Measurements from ENCODE around the gene KIF18B. TPM values are rescaled to one million over a fixed set of nuclear protein-coding genes. Genes with fewer than 3 reads are reported as not detected.

KIF18B gene
- total and polyA plus RNA-seq, 2 donors = 2.4 to 3.5 TPM

DNA sequence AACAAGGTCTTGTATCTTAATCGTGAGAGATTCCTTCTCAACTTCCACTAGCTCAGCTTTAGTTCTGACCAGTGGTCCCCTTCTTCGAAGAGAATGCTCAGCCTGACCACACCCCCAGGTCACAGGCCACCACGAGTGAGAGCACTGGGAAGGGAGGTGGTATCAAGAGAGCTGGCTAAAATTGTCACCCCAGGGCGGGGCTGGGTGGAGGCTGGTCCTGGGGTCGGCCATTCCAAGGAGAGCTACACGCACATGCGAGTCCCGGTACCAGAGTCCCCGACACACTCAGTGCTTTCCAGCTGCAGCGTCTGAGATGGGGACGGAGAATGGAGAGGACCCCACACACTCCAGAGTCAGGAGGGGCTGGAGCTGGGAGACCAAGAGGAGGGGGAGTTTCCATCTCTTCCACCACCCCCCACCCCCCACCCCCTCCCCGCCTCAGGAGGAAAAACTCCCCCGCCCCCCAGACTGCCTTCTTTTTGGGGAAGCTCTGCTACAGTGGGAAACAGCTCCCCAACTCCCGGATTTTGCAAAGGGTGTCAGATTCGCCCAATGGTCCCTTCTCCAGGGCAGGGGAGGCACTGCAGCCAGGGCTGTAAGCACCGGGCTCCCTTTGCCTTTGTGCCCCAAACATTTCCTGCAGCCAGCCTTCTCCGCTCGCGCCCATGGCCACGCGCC is 18.9 kb upstream of the KIF18B start:
- Histone ChIP-seq H3K27ac (ENCODE audit: low read depth in 1 of 2, low read length in 1 of 2) (no peak overlapping the region), H3K4me1 (ENCODE audit: control insufficient read depth in 2 of 2, insufficient read depth in 2 of 2, low read length in 2 of 2) (peaks cover 17 to 27% of the 10 kb centered on the region in 2 donors), H3K4me3 (ENCODE audit: low read length in 2 of 2) (peak overlapping the region in 1 of 2 donors; percentile 7), H3K27me3 (ENCODE audit: control insufficient read depth in 2 of 2, insufficient read depth in 1 of 2, low read length in 1 of 2) (peaks cover 71 to 90% of the 10 kb centered on the region in 2 donors), H3K9me3 (ENCODE audit: control insufficient read depth in 2 of 2, insufficient read depth in 1 of 2, low read length in 1 of 2) (peaks cover 0 to 15% of the 10 kb centered on the region in 2 donors), H3K36me3 (ENCODE audit: control insufficient read depth in 2 of 2, insufficient read depth in 2 of 2, low read length in 1 of 2) (no peaks in the 10 kb centered on the region)
- DNase-seq (ENCODE audit: low read depth in 6 of 9, low spot score in 9 of 9) = no peak
- 17% methylated on average over 21 of the region's 21 CpGs for WGBS

DNA sequence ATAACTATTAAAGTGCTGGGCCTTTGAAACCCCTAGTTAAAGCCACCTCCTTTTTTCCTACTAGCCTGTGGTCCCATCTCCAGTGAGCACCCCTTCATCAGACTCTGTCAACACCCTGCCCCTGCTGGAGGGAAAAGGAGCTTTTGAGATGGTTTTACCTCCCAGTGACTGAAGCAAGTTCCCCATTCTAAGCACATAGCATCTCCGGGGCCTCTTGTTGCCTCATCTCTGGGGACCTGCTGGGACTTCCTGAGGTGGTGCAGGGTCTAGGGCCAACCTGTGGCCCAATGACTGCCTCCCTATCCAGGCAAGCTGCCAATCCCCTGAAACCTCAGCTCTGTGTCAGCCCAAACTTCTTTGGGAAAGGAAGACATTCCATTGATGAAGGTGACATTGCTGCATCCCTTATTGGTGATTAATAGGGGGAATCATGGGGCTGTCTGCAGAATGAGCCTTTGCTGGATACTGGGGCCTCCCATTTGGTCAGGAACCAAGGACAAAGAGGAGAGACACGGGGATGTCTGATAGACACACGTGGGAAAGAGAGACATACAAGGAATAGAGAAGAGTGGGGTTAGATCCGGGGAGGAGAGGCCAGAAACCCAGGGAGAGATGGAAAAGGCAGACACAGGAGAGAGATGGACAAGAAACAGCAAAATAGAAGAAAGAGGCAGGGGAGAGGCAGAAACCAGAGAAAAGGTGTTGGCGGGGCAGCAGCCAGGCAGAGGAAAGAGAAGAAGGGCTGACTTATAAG is 18.1 kb upstream of the KIF18B start:
- WGBS = 53% methylated on average over 5 of the region's 5 CpGs
- H3K27me3 ChIP-seq (ENCODE audit: control insufficient read depth in 2 of 2, insufficient read depth in 1 of 2, low read length in 1 of 2) = peaks cover 64 to 88% of the 10 kb centered on the region in 2 donors
- peaks cover 17 to 27% of the 10 kb centered on the region in 2 donors for H3K4me1 ChIP-seq (ENCODE audit: control insufficient read depth in 2 of 2, insufficient read depth in 2 of 2, low read length in 2 of 2)
- H3K27ac ChIP-seq (ENCODE audit: low read depth in 1 of 2, low read length in 1 of 2) = no peak overlapping the region
- H3K4me3 ChIP-seq (ENCODE audit: low read length in 2 of 2) = no peak overlapping the region
- H3K9me3 ChIP-seq (ENCODE audit: control insufficient read depth in 2 of 2, insufficient read depth in 1 of 2, low read length in 1 of 2) = peaks cover 0 to 15% of the 10 kb centered on the region in 2 donors
- H3K36me3 ChIP-seq (ENCODE audit: control insufficient read depth in 2 of 2, insufficient read depth in 2 of 2, low read length in 1 of 2) = no peaks in the 10 kb centered on the region
- DNase-seq (ENCODE audit: low read depth in 6 of 9, low spot score in 9 of 9) = no peak

GRCh38 chr17:44961921-44962350 is 14.4 kb upstream of the KIF18B start:
- H3K27me3 ChIP-seq (ENCODE audit: control insufficient read depth in 2 of 2, insufficient read depth in 1 of 2, low read length in 1 of 2) = peaks cover 46 to 92% of the 10 kb centered on the region in 2 donors
- H3K4me3 ChIP-seq (ENCODE audit: low read length in 2 of 2) = no peak overlapping the region
- peaks cover 0 to 6% of the 10 kb centered on the region in 2 donors for H3K4me1 ChIP-seq (ENCODE audit: control insufficient read depth in 2 of 2, insufficient read depth in 2 of 2, low read length in 2 of 2)
- H3K9me3 ChIP-seq (ENCODE audit: control insufficient read depth in 2 of 2, insufficient read depth in 1 of 2, low read length in 1 of 2) = peaks cover 0 to 6% of the 10 kb centered on the region in 2 donors
- no peaks in the 10 kb centered on the region for H3K36me3 ChIP-seq (ENCODE audit: control insufficient read depth in 2 of 2, insufficient read depth in 2 of 2, low read length in 1 of 2)
- no peak for DNase-seq (ENCODE audit: low read depth in 6 of 9, low spot score in 9 of 9)
- WGBS = 74% methylated on average over 7 of the region's 7 CpGs
- no peak overlapping the region for H3K27ac ChIP-seq (ENCODE audit: low read depth in 1 of 2, low read length in 1 of 2)

DNA sequence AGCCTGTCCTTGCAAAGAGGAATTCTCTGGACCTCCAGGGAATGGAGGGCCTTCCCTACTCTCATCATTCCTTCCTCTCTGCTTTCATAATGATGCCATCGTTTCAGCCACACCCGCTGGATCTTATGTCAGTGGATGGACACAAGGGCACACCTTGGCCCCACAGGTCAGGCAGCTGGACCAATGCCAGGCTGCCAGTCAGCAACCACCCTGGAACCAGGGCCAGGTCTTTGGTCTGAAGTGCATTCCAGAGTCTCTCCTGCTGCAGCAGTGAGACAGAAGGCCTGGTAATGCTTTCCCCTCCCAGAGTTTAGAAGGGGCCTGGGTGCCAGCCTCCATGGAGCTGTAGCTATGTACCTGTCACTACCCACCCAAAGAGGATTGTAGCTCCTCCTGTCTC is 13.1 kb upstream of the KIF18B start:
- DNase-seq (ENCODE audit: low read depth in 6 of 9, low spot score in 9 of 9) = no peak
- H3K4me3 ChIP-seq (ENCODE audit: low read length in 2 of 2) = no peak overlapping the region
- WGBS = 92% methylated on average over 2 of the region's 2 CpGs
- H3K27me3 ChIP-seq (ENCODE audit: control insufficient read depth in 2 of 2, insufficient read depth in 1 of 2, low read length in 1 of 2) = peaks cover 37 to 92% of the 10 kb centered on the region in 2 donors
- no peaks in the 10 kb centered on the region for H3K36me3 ChIP-seq (ENCODE audit: control insufficient read depth in 2 of 2, insufficient read depth in 2 of 2, low read length in 1 of 2)
- peaks cover 0 to 6% of the 10 kb centered on the region in 2 donors for H3K4me1 ChIP-seq (ENCODE audit: control insufficient read depth in 2 of 2, insufficient read depth in 2 of 2, low read length in 2 of 2)
- peaks cover 0 to 5% of the 10 kb centered on the region in 2 donors for H3K9me3 ChIP-seq (ENCODE audit: control insufficient read depth in 2 of 2, insufficient read depth in 1 of 2, low read length in 1 of 2)
- H3K27ac ChIP-seq (ENCODE audit: low read depth in 1 of 2, low read length in 1 of 2) = no peak overlapping the region

- Histone ChIP-seq H3K27ac (ENCODE audit: low read depth in 1 of 2, low read length in 1 of 2) (no peak overlapping the region), H3K4me3 (ENCODE audit: low read length in 2 of 2) (no peak overlapping the region), H3K36me3 (ENCODE audit: control insufficient read depth in 2 of 2, insufficient read depth in 2 of 2, low read length in 1 of 2) (no peaks in the 10 kb centered on the region), H3K9me3 (ENCODE audit: control insufficient read depth in 2 of 2, insufficient read depth in 1 of 2, low read length in 1 of 2) (peaks cover 0 to 3% of the 10 kb centered on the region in 2 donors), H3K4me1 (ENCODE audit: control insufficient read depth in 2 of 2, insufficient read depth in 2 of 2, low read length in 2 of 2) (peaks cover 0 to 6% of the 10 kb centered on the region in 2 donors), H3K27me3 (ENCODE audit: control insufficient read depth in 2 of 2, insufficient read depth in 1 of 2, low read length in 1 of 2) (peaks cover 35 to 92% of the 10 kb centered on the region in 2 donors)
- no peak for DNase-seq (ENCODE audit: low read depth in 6 of 9, low spot score in 9 of 9)
- WGBS = 11% methylated on average over 56 of the region's 56 CpGs
These were observed 12.4 kb upstream of the KIF18B start for GRCh38 chr17:44959821-44960531.

- Histone ChIP-seq H3K4me1 (ENCODE audit: control insufficient read depth in 2 of 2, insufficient read depth in 2 of 2, low read length in 2 of 2) (peaks cover 0 to 6% of the 10 kb centered on the region in 2 donors), H3K36me3 (ENCODE audit: control insufficient read depth in 2 of 2, insufficient read depth in 2 of 2, low read length in 1 of 2) (no peaks in the 10 kb centered on the region), H3K9me3 (ENCODE audit: control insufficient read depth in 2 of 2, insufficient read depth in 1 of 2, low read length in 1 of 2) (peaks cover 0 to 3% of the 10 kb centered on the region in 2 donors), H3K4me3 (ENCODE audit: low read length in 2 of 2) (no peak overlapping the region), H3K27me3 (ENCODE audit: control insufficient read depth in 2 of 2, insufficient read depth in 1 of 2, low read length in 1 of 2) (peaks cover 28 to 87% of the 10 kb centered on the region in 2 donors), H3K27ac (ENCODE audit: low read depth in 1 of 2, low read length in 1 of 2) (no peak overlapping the region)
- WGBS = 91% methylated on average over 8 of the region's 8 CpGs
- DNase-seq (ENCODE audit: low read depth in 6 of 9, low spot score in 9 of 9) = no peak
These were observed 9.7 kb upstream of the KIF18B start for GRCh38 chr17:44956998-44957981.

DNA sequence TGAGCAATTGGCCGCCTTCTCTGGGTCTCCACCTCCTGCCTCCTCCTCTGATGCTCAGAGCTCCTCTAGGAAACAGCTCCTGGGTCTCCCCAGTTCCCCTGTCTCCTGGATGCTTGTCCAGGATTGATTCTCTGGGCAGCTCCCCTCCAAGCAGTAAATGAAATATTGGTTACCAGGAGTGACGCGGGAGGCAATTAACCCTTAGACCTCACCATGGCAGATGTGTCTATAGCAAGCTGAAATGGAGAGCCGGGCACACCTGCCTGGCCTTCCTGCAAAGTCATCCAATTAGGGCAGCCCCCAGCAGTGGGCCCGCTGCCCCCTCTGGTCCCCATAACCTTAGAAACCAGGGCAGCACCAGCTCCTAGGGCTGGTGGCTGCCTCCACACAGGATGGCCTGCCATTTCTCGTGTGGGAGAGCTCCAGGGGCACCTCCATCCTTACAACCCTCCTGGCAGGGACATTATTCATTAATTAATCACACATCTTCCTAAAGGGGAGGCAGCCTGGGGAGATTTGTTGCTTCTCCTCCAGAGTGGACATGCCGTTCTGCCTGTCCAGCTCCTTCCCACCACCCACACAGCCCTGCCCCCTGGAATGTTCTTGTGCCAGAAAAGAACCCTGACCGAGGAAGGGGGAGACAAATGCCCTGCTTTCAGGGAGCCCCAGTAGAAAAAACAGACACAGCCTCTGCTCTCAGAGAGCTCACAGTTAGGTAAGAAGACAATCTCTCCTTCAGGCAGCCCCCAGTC is 8.3 kb upstream of the KIF18B start:
- H3K4me1 ChIP-seq (ENCODE audit: control insufficient read depth in 2 of 2, insufficient read depth in 2 of 2, low read length in 2 of 2) = peaks cover 0 to 6% of the 10 kb centered on the region in 2 donors
- WGBS = 82% methylated on average over 8 of the region's 8 CpGs
- peaks cover 0 to 3% of the 10 kb centered on the region in 2 donors for H3K9me3 ChIP-seq (ENCODE audit: control insufficient read depth in 2 of 2, insufficient read depth in 1 of 2, low read length in 1 of 2)
- DNase-seq (ENCODE audit: low read depth in 6 of 9, low spot score in 9 of 9) = no peak
- H3K4me3 ChIP-seq (ENCODE audit: low read length in 2 of 2) = no peak overlapping the region
- no peaks in the 10 kb centered on the region for H3K36me3 ChIP-seq (ENCODE audit: control insufficient read depth in 2 of 2, insufficient read depth in 2 of 2, low read length in 1 of 2)
- peaks cover 24 to 76% of the 10 kb centered on the region in 2 donors for H3K27me3 ChIP-seq (ENCODE audit: control insufficient read depth in 2 of 2, insufficient read depth in 1 of 2, low read length in 1 of 2)
- H3K27ac ChIP-seq (ENCODE audit: low read depth in 1 of 2, low read length in 1 of 2) = no peak overlapping the region

Data from thymus (tissue), 11 donors.